ENCODE results near the gene PUS7.
"Not testable (repeated sequence)": the region's sequence is repeated elsewhere in the genome, so short reads cannot be mapped to it uniquely, and the experiment has no call there.

PUS7 gene

GRCh38 chr7:105496521-105496920 lies 25.6 kb downstream of the PUS7 start:
- DNase-seq (ENCODE audit: low spot score), result no peak

- no peak for DNase-seq (ENCODE audit: low spot score)
Observed at GRCh38 chr7:105493923-105494315, 28.2 kb downstream of the PUS7 start.

DNA sequence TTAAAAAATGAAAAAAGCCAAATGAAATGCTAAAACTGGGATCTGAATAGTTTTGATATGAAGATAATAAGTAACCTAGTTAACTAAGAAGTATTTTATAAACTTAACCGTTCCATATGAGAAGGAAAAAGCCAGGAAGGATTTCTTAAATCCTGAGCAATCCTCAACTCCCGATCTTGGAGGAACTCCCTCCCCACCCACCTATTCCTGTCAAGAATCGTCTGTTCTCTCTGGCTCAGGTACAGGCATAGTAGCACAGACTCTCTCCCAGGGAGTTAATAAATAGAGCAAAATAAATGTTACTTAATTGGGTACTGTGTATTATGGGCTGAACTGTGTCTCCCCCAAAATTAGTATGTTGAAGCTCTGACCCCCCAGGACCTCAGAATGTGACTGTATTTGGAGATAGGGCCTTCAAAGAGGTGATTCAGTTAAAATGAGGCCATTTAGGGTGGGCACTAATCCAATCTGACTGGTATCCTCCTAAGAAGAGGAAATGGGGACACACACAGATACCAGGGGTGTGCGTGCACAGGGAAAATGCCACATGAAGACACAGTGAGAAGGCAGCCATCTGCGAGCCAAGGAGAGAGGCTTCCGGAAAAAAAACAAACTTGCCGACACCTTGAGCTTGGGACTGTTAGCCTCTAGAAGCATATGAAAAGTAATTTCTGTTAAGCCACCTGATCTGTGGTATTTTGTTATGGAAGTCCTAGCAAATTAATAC lies 28.7 kb downstream of the PUS7 start:
- no peak for DNase-seq (ENCODE audit: low spot score)

DNA sequence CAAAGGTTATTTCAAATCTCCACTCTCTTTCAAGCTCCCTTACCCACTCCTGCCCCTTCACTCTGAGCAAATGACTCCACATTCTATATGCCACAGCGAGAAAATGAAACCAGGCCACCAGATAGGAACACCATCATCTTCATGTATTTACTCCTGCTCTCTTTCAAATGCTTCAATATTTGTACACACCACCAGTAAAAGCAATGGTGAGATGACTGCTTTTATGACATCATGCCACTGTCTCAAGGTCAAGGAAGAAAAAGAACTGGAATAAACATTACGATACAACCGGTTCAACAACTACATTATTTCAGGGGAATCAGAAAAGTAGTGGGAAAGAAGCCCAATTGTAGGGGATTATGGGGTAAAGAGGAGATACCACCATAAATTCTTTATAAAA lies 32.7 kb downstream of the PUS7 start:
- DNase-seq (ENCODE audit: low spot score), result no peak

- DNase-seq (ENCODE audit: low spot score), result no peak
Observed at GRCh38 chr7:105487579-105488571, 34.2 kb downstream of the PUS7 start.

GRCh38 chr7:105480931-105481330 lies 41.1 kb downstream of the PUS7 start:
- DNase-seq (ENCODE audit: low spot score), result no peak

DNA sequence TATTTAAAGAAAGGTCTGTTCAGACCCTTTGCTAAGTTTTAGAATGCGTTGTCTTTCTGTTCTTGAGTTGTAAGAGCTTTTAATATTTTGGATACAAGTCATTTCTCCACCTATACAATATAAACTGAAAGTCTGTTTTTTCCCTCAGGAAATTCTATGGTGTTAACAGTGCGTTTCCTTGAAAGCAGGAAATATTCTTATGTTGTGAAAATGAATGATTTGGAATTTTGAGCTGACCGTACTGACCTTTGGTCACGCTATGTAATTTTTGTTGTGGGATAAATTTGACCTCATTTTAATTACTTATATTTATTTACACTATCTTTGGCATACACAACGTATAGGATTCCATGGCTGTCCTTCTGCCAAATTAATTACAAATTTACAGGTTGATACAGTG lies 43.5 kb downstream of the PUS7 start:
- DNase-seq (ENCODE audit: low spot score), result no peak

- no peak for DNase-seq (ENCODE audit: low spot score)
Observed at GRCh38 chr7:105477908-105478307, 44.2 kb downstream of the PUS7 start.

DNA sequence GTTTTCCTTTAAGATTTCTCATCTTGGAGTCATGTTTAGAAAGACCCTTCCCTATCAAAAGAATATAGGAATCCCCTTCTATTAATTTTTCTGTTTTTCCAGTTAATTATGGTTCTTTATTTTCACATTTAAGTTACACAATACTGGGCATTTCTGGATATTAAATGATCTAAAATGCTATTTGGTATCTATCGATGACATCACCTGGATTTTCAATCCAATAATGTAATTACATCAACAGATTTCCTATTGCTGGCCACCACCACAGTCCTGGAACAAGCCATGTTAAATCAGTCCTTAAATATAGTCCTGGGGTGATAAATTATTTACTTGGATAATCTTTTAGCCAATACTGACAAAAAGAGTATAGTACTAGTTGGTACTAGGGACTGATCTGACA lies 48.0 kb downstream of the PUS7 start:
- DNase-seq (ENCODE audit: low spot score), result no peak

DNA sequence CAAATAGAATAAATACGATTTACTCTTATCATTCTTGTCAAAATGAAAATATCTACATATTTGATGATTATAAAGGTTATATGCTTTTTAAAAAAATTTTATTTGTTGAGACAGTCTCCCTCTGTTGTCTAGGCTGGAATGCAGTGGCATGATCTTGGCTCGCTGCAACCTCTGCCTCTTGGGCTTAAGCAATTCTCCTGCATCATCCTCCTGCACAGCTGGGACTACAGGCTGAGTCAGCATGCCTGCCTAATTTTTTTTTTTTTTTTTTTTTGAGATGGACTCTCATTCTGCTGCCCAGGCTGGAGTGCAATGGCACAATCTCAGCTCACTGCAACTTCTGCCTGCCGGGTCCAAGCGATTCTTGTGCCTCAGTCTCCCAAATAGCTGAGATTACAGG lies 48.9 kb downstream of the PUS7 start:
- DNase-seq (ENCODE audit: low spot score), result no peak

DNA sequence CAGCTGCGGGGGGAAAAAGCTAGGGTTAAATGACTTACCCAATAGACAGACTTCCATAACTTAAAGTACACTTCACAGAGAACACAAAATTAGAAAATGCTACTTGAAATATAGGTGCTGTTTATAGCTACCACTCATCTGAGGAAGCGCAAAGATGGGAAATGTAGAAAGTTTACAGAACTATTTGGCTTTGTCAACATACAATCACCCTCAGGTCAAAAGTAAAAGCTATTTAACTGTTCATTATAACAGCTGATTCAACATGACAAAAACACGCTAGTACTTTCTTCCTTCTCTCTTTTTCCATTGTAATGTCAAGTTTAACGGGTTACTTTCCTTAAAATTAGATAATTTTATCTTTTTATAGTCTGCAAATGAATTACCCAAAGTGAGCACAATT lies 51.2 kb downstream of the PUS7 start:
- no peak for DNase-seq (ENCODE audit: low spot score)

DNA sequence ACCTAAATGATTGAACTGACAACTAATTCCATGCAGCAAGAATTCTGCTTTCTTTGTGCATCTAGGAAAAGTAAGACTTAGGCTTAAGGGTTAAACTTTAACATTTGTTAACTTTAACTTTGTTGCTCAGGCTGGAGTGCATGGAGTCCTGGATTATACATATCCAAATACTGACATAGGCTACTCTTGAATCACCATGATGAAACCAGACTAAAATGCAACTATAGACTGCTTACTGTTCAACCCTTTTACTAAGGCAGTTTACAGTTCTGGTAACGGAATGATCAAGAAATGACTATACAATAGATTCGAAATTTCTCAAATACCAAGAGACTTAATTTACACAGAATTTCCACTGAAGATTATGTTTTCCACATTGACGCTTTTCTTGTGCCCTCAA lies 52.0 kb downstream of the PUS7 start:
- DNase-seq (ENCODE audit: low spot score), result no peak

- DNase-seq (ENCODE audit: low spot score), result no peak
Observed at GRCh38 chr7:105462765-105463420, 59.2 kb downstream of the PUS7 start.

DNA sequence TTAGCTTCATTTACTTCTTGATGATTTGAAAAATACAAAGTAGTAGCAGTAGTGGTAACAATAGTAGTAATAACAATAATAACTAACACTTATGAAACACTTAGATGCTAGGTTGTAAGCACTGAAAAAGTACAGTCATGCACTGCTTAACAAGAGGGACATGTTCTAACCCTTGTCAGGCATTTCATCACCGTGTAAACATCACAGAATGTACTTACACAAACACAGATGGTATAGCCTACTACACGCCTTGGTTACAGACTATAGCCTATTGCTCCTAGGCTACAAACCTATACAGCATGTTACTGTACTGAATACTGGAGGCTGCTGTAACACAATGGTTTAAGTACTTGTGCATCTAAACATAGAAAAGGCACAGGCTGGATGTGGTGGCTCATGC lies 60.6 kb downstream of the PUS7 start:
- DNase-seq (ENCODE audit: low spot score), result no peak

- no peak for DNase-seq (ENCODE audit: low spot score)
Observed at GRCh38 chr7:105457619-105458225, 64.3 kb downstream of the PUS7 start.

DNA sequence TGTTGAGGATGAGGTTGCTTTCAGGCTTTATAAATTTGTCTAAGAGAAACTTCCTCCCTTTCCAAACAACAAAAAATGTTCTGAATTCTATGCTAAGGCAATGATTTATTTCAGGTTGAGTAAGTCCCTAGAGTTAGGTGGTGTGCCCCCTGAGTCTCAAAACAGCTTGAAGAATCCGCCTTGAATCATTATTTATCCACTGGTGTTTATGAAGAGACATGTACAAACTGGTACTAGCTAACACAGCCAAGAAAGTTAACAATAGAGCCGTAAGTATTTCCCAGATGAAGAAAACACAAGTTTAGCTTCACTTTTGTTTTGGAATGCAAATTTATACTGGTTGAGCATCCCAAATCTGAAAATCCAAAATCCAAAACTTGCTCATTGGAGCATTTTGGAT lies 67.2 kb downstream of the PUS7 start:
- DNase-seq (ENCODE audit: low spot score), result no peak

- no peak for DNase-seq (ENCODE audit: low spot score)
Observed at GRCh38 chr7:105454095-105454747, 67.8 kb downstream of the PUS7 start.

DNA sequence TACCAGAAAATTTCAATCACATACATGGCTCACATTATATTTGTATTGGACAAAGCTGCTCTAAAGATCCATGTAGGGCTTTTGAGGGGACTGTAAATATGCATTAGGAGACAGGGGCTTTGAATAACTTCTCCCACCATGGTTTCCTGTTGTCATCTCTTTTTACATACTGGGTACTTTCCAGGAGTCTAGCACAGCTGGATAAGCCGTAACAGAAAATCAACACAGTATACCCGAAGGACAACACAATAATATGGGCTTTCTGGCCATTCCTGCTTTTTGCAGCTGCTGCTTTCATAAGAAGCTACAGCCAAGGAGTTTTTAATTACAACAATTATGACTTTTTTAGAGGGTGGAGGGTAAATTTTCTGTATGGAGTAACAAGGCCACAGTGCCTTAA lies 70.0 kb downstream of the PUS7 start:
- no peak for DNase-seq (ENCODE audit: low spot score)

DNA sequence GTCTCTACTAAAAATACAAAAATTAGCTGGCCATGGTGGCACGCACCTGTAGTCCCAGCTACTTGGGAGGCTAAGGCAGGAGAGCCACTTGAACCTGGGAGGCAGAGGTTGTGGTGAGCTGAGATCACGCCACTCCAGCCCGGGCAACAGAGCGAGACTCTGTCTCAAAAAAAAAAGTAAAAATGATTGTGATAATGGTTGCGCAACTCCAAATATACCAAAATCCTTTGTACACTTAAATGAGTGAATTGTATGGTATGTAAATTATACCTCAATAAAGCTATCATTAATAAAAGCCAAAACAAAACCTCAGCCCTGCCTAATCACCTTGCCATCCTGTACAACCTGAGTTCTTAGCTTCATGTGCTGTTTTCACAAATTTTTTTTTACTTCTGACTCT lies 71.2 kb downstream of the PUS7 start:
- DNase-seq (ENCODE audit: low spot score), result not testable (repeated sequence)

DNA sequence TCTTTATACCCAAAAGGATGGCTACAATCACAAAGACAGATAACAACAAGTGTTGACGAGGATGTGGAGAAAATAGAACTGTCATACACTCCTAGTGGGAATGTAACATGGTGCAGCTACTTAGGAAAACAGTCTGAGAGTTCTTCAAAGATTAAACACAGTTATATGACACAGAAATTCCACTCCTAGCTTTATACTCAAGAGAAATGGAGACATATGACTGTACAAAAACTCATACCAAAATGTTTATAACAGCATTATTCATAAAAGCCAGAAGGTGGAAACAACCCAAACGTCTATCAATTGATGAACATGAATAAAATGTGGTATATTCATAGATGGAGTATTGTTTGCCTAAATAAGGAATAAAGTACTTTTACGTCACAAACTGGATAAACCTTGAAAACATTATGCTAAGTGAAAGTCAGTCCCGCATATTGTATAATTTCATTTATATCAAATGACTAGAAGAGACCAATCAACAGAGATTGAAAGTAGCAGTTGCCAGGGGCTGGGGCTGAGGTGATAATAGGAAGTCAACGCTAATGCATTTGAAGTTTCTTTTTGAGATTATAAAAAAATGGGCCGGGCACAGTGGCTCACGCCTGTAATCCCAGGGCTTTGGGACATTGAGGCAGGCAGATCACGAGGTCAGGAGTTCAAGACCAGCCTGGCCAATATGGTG lies 71.8 kb downstream of the PUS7 start:
- DNase-seq (ENCODE audit: low spot score), result no peak

- no peak for DNase-seq (ENCODE audit: low spot score)
Observed at GRCh38 chr7:105448181-105448580, 73.9 kb downstream of the PUS7 start.
